Activated CD8-positive, alpha-beta T cell treated with anti-CD3 and anti-CD28 coated beads, Interleukin-2, amount 10 ng/mL, durations not matched to agents 7 days and 5 days (primary cell): ENCODE measurements around the gene HELZ. TPM values are rescaled to one million over a fixed set of nuclear protein-coding genes. Genes with fewer than 3 reads are reported as not detected.
"Not testable (repeated sequence)": the region's sequence is repeated elsewhere in the genome, so short reads cannot be mapped to it uniquely, and the experiment has no call there.

Source experiments
- ATAC-seq: fragments of 150-1000 bp; cut with Tn5 transposase; one replicate; pipeline ENCODE4 v1.10.0; 2021; ENCODE audit warnings: moderate library complexity
- CTCF ChIA-PET: fragments of 350-600 bp; sonication (Branson Sonifier 250); formaldehyde crosslinking; loops from one replicate; lab custom pipeline; 2021; ENCODE audit warnings: antibody characterized with exemption; lab: Charles Lee
- POLR2A ChIA-PET: fragments of 350-600 bp; sonication (Branson Sonifier 250); formaldehyde crosslinking; loops from one replicate; lab custom pipeline; 2021; ENCODE audit warnings: antibody characterized with exemption; lab: Charles Lee
- DNase-seq: peaks from one replicate; pipeline ENCODE4 v3.0.0-alpha.2; 2020
- H3K27ac Mint-ChIP-seq: one replicate; pipeline ENCODE4 v1.8.0; 2021; ENCODE audit warnings: mild to moderate bottlenecking, mixed read lengths
- H3K27me3 Mint-ChIP-seq: one replicate; pipeline ENCODE4 v1.8.0; 2021; ENCODE audit warnings: low read depth, mixed read lengths
- H3K36me3 Mint-ChIP-seq: one replicate; pipeline ENCODE4 v1.8.0; 2021; ENCODE audit warnings: low read depth, mixed read lengths
- H3K4me1 Mint-ChIP-seq: one replicate; pipeline ENCODE4 v1.8.0; 2021; ENCODE audit warnings: low read depth, mixed read lengths
- H3K4me3 Mint-ChIP-seq: one replicate; pipeline ENCODE4 v1.8.0; 2021; ENCODE audit warnings: mild to moderate bottlenecking, mixed read lengths
- H3K9me3 Mint-ChIP-seq: one replicate; pipeline ENCODE4 v1.8.0; 2022; ENCODE audit warnings: mixed read lengths; ENCODE audit not compliant: insufficient read depth
- total RNA-seq, 2 experiments: library from RNA; stranded (reverse); gene quantifications; one replicate each; pipeline ENCODE4 v1.2.3, GENCODE V29; 2021

HELZ gene
- total RNA-seq, 2 experiments from 2014 or later = 69.1 to 76.6 TPM

GRCh38 chr17:67281053-67281452, 36.1 kb upstream of the HELZ start:
- DNase-seq = no peak
- POLR2A ChIA-PET = no interaction called here

DNA sequence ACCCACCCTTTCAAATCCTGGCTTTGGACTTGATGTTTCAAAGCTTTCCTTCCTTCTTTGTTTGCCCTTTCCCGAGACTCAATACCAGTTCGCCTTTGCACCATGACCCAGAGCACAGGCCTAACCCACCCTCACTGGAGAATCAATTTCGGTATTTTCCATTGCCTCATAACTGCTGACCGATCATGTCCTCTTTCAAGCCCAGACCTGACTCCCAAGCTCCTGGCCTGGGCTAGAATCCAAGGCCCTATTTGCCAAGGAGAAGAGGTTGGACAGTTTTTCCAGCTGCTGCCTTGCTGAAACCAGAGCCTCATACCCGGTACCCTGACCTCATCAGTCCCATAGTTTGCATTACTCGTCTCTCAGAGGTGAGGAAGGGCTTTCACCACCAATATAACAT, 35.3 kb upstream of the HELZ start:
- no peak for ATAC-seq
- no peak overlapping the region for H3K27ac Mint-ChIP-seq

More at GRCh38 chr17:67281053-67281452, 36.1 kb upstream of the HELZ start:
- CTCF ChIA-PET = no interaction called here
- Mint-ChIP-seq H3K36me3 (no peaks in the 10 kb centered on the region), H3K27me3 (no peaks in the 10 kb centered on the region), H3K27ac (no peak overlapping the region), H3K9me3 (no peaks in the 10 kb centered on the region), H3K4me3 (no peak overlapping the region), H3K4me1 (no peaks in the 10 kb centered on the region)
- ATAC-seq = no peak

GRCh38 chr17:67279115-67279514, 34.1 kb upstream of the HELZ start:
- Mint-ChIP-seq H3K4me1 (no peaks in the 10 kb centered on the region), H3K4me3 (no peak overlapping the region), H3K27ac (no peak overlapping the region), H3K27me3 (no peaks in the 10 kb centered on the region), H3K36me3 (no peaks in the 10 kb centered on the region), H3K9me3 (no peaks in the 10 kb centered on the region)
- no peak for ATAC-seq
- ChIA-PET CTCF (no interaction called here), POLR2A (no interaction called here)
- DNase-seq = no peak

More for the DNA sequence above, 35.3 kb upstream of the HELZ start:
- Mint-ChIP-seq H3K36me3 (no peaks in the 10 kb centered on the region), H3K4me1 (no peaks in the 10 kb centered on the region), H3K27me3 (no peaks in the 10 kb centered on the region), H3K4me3 (no peak overlapping the region), H3K9me3 (no peaks in the 10 kb centered on the region)
- ChIA-PET POLR2A (no interaction called here), CTCF (no interaction called here)
- no peak for DNase-seq

- Mint-ChIP-seq H3K36me3 (no peaks in the 10 kb centered on the region), H3K4me1 (no peaks in the 10 kb centered on the region), H3K9me3 (no peaks in the 10 kb centered on the region), H3K27me3 (no peaks in the 10 kb centered on the region), H3K27ac (no peak overlapping the region), H3K4me3 (no peak overlapping the region)
- CTCF ChIA-PET = no interaction called here
- POLR2A ChIA-PET = no interaction called here
- no peak for ATAC-seq
- DNase-seq = no peak
Observed at GRCh38 chr17:67278363-67278762, 33.4 kb upstream of the HELZ start.

- H3K4me1 Mint-ChIP-seq = no peaks in the 10 kb centered on the region
- H3K36me3 Mint-ChIP-seq = no peaks in the 10 kb centered on the region
- ChIA-PET POLR2A (no interaction called here), CTCF (interaction anchor here (0.6 to 1.9 kb wide), 2 partner anchors 54 to 86 kb away, joined by 3 to 4 read pairs; no protein-coding TSS in a partner anchor)
- DNase-seq (no peak), ATAC-seq (no peak)
- H3K4me3 Mint-ChIP-seq = no peak overlapping the region
- H3K27me3 Mint-ChIP-seq = no peaks in the 10 kb centered on the region
- H3K27ac Mint-ChIP-seq = no peak overlapping the region
- no peaks in the 10 kb centered on the region for H3K9me3 Mint-ChIP-seq
Observed at GRCh38 chr17:67276075-67276474, 31.1 kb upstream of the HELZ start.

- POLR2A ChIA-PET = no interaction called here
Observed at GRCh38 chr17:67274466-67274865, 29.5 kb upstream of the HELZ start.

GRCh38 chr17:67273900-67274299, 28.9 kb upstream of the HELZ start:
- H3K4me1 Mint-ChIP-seq = no peaks in the 10 kb centered on the region

More at GRCh38 chr17:67274466-67274865, 29.5 kb upstream of the HELZ start:
- H3K27ac Mint-ChIP-seq = no peak overlapping the region
- ATAC-seq = no peak
- DNase-seq = no peak
- no peaks in the 10 kb centered on the region for H3K27me3 Mint-ChIP-seq
- no peak overlapping the region for H3K4me3 Mint-ChIP-seq
- no peaks in the 10 kb centered on the region for H3K4me1 Mint-ChIP-seq
- CTCF ChIA-PET = interaction anchor here (1.4 to 2.5 kb wide), 2 partner anchors 14 to 53 kb away, joined by 6 to 12 read pairs; no protein-coding TSS in a partner anchor
- H3K9me3 Mint-ChIP-seq = no peaks in the 10 kb centered on the region
- no peaks in the 10 kb centered on the region for H3K36me3 Mint-ChIP-seq

DNA sequence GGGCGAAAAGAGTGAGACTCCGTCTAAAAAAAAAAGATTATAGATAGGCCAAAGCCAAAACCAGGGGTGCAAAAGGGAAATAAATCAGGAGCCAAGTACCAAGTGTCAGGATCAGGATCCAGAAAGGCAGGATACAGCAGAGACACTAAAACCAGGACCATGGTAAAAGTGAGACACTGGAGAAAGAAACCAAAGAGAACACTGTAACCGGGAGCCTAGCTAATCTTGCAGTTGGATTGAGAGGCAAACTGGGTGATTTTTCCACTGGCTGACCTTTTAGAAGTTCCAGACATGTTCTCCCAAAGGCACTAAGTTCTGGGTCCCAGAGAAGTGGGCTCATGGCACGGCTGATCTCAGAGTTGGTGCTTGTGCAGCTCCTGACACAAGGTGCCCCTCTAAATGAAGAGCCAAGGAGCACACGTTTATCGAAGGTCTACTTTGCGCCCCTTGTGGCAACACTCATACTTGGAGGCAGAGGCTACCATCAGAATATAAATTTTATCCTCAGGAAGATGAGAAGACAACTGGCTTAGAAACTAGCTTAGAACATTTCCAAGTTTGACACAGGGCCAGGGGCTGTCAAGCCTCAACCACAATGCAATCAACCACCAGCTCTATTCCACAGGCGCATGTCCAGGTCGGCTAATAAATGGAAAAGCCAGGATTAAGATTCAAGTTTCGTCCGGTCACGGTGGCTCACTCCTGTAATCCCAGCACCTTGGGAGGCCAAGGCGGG, 27.5 kb upstream of the HELZ start:
- ATAC-seq (peak; percentile 49), DNase-seq (peak; percentile 34)
- Mint-ChIP-seq H3K27ac (no peak overlapping the region), H3K4me3 (no peak overlapping the region), H3K27me3 (no peaks in the 10 kb centered on the region), H3K9me3 (no peaks in the 10 kb centered on the region), H3K4me1 (no peaks in the 10 kb centered on the region), H3K36me3 (no peaks in the 10 kb centered on the region)
- ChIA-PET POLR2A (no interaction called here), CTCF (interaction anchor here (0.7 to 2.5 kb wide), 7 partner anchors 10 to 120 kb away, joined by 3 to 12 read pairs (median 3); partner anchors contain the start of gene HELZ)

More at GRCh38 chr17:67273900-67274299, 28.9 kb upstream of the HELZ start:
- H3K4me3 Mint-ChIP-seq = no peak overlapping the region
- ATAC-seq (no peak), DNase-seq (no peak)
- no peaks in the 10 kb centered on the region for H3K9me3 Mint-ChIP-seq
- POLR2A ChIA-PET = no interaction called here
- H3K27ac Mint-ChIP-seq = no peak overlapping the region
- CTCF ChIA-PET = interaction anchor here (1.4 to 2.5 kb wide), 2 partner anchors 14 to 52 kb away, joined by 6 to 12 read pairs; no protein-coding TSS in a partner anchor
- H3K36me3 Mint-ChIP-seq = no peaks in the 10 kb centered on the region
- no peaks in the 10 kb centered on the region for H3K27me3 Mint-ChIP-seq

DNA sequence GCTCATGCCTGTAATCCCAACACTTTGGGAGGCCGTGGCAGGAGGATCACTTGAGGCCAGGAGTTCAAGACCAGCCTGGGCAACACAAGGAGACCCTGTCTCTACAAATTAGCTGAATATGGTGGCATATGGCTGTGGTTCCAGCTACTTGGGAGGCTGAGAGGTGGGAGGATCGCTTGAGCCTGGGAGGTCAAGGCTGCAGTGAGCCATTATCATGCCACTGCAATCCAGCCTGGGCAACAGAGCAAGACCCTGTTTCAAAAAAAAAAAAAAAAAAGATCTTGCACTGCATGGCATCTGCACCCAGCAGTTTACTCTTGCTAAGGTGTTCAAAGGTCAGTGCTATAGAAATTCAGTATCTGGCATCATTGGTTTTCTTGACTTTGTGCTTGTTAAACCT, 26.2 kb upstream of the HELZ start:
- H3K36me3 Mint-ChIP-seq, ATAC-seq, DNase-seq, POLR2A ChIA-PET, H3K27ac Mint-ChIP-seq, H3K4me3 Mint-ChIP-seq, H3K27me3 Mint-ChIP-seq, H3K4me1 Mint-ChIP-seq, H3K9me3 Mint-ChIP-seq: not testable (repeated sequence)
- CTCF ChIA-PET = interaction anchor here (0.7 kb wide), 1 partner anchor 49 kb away, joined by 3 read pairs; no protein-coding TSS in a partner anchor

GRCh38 chr17:67270416-67270815, 25.4 kb upstream of the HELZ start:
- CTCF ChIA-PET = no interaction called here
- Mint-ChIP-seq H3K4me3 (no peak overlapping the region), H3K36me3 (no peaks in the 10 kb centered on the region), H3K9me3 (no peaks in the 10 kb centered on the region), H3K27me3 (no peaks in the 10 kb centered on the region), H3K27ac (no peak overlapping the region), H3K4me1 (no peaks in the 10 kb centered on the region)
- POLR2A ChIA-PET = no interaction called here
- DNase-seq (no peak), ATAC-seq (no peak)

- POLR2A ChIA-PET = no interaction called here
- CTCF ChIA-PET = no interaction called here
- Mint-ChIP-seq H3K9me3 (no peaks in the 10 kb centered on the region), H3K36me3 (no peaks in the 10 kb centered on the region), H3K4me3 (no peak overlapping the region), H3K27me3 (peaks cover 8% of the 10 kb centered on the region), H3K4me1 (no peaks in the 10 kb centered on the region), H3K27ac (no peak overlapping the region)
- DNase-seq (no peak), ATAC-seq (no peak)
Observed at GRCh38 chr17:67266496-67266895, 21.5 kb upstream of the HELZ start.

- DNase-seq = no peak
- ATAC-seq = no peak
- H3K4me1 Mint-ChIP-seq = peaks cover 2% of the 10 kb centered on the region
Observed at GRCh38 chr17:67265436-67266019, 20.5 kb upstream of the HELZ start.

More at GRCh38 chr17:67265436-67266019, 20.5 kb upstream of the HELZ start:
- no peak overlapping the region for H3K4me3 Mint-ChIP-seq
- ChIA-PET CTCF (no interaction called here), POLR2A (no interaction called here)
- no peaks in the 10 kb centered on the region for H3K36me3 Mint-ChIP-seq
- H3K9me3 Mint-ChIP-seq = no peaks in the 10 kb centered on the region
- peaks cover 8% of the 10 kb centered on the region for H3K27me3 Mint-ChIP-seq
- H3K27ac Mint-ChIP-seq = no peak overlapping the region
